Stimulated activated CD4-positive, alpha-beta T cell treated with anti-CD3 and anti-CD28 coated beads, TNF-alpha, amount 100 ng/mL, for 24 hours (primary cell): ENCODE results near the gene PCDHGA10.
"Not testable (repeated sequence)": the region's sequence is repeated elsewhere in the genome, so short reads cannot be mapped to it uniquely, and the experiment has no call there.

Experiments
- DNase-seq, 3 experiments: peaks; one replicate each; pipeline ENCODE4 v3.0.0-alpha.2; 2020; ENCODE audit warnings: low read depth in 3 of 3

The PCDHGA10 gene

DNA sequence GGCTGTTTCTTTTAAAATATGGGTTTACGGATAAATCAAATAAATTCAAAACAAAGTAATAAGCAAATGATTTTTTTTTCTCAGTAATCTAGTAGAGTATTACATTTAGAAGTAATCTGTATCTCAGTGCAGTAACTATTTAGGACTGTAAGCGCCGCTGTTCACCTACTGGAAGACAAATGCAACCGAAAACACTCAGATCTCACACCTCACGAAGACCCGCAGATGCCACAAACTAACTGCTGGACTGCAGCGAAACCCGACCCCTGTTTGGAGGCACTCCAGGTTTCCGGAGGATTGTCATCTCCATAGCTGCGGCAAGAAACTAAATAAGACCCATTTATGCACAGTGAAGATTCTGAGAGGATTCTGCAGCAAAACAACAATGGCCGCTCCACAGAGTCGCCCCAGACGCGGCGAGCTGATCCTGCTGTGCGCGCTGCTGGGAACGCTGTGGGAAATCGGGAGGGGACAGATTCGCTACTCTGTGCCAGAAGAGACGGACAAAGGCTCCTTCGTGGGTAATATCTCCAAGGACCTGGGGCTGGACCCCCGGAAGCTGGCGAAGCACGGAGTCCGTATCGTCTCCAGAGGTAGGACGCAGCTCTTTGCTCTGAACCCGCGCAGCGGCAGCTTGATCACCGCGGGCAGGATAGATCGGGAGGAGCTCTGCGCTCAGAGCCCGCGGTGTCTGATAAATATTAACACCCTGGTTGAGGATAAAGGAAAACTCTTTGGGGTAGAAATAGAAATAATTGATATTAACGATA is 20.2 kb upstream of the PCDHGA10 start, which contains the start of gene PCDHGA8:
Gene PCDHGA8, plus strand, starts transcription at position 205 of the 770 bp plus-strand sequence. Its CDS starts 181 bp downstream, at position 386.
- no peak for DNase-seq

DNA sequence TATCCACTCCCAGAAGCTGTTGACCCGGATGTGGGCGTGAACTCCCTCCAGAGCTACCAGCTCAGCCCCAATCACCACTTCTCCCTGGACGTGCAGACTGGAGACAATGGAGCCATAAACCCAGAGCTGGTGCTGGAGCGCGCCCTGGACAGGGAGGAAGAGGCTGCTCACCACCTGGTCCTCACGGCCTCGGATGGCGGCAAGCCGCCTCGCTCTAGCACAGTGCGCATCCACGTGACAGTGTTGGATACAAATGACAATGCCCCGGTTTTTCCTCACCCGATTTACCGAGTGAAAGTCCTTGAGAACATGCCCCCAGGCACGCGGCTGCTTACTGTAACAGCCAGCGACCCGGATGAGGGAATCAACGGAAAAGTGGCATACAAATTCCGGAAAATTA is 19.5 kb upstream of the PCDHGA10 start:
- DNase-seq = no peak

DNA sequence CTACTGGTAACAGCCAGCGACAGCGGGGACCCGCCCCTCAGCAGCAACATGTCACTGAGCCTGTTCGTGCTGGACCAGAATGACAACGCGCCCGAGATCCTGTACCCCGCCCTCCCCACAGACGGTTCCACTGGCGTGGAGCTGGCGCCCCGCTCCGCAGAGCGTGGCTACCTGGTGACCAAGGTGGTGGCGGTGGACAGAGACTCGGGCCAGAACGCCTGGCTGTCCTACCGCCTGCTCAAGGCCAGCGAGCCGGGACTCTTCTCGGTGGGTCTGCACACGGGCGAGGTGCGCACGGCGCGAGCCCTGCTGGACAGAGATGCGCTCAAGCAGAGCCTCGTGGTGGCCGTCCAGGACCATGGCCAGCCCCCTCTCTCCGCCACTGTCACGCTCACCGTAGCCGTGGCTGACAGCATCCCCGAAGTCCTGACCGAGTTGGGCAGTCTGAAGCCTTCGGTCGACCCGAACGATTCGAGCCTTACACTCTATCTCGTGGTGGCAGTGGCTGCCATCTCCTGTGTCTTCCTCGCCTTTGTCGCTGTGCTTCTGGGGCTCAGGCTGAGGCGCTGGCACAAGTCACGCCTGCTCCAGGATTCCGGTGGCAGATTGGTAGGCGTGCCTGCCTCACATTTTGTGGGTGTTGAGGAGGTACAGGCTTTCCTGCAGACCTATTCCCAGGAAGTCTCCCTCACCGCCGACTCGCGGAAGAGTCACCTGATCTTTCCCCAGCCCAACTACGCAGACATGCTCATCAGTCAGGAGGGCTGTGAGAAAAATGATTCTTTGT is 18.2 kb upstream of the PCDHGA10 start:
- not testable (repeated sequence) for DNase-seq

DNA sequence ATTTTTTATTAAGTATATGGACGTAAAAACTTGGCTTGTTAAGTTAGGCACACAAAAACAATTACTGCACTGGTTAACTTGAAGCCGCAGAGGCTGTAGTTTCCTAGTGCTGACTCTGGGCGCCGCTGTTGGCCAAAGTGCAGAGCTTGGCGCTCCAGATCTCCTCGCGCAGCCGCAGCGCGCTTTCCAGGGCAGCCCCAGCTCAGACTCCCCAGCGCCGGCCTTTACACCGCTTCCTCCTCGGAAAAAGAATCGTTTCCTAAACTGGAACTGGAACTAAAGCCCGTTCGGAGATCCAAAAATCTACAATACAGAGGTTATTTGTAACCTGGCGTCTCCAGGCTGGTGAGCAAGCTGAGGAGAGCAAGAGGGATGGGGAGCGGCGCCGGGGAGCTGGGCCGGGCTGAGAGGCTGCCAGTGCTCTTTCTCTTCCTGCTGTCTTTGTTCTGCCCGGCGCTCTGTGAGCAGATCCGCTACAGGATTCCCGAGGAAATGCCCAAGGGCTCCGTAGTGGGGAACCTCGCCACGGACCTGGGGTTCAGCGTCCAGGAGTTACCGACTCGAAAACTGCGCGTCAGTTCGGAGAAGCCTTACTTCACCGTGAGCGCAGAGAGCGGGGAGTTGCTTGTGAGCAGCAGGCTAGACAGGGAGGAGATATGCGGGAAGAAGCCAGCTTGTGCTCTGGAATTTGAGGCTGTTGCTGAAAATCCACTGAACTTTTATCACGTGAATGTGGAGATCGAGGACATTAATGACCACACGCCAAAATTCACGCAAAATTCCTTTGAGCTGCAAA is 14.8 kb upstream of the PCDHGA10 start, which contains the start of gene PCDHGB5:
Gene PCDHGB5, plus strand, starts transcription at position 192 of the 796 bp plus-strand sequence. Its CDS starts 181 bp downstream, at position 373.
- peak in 1 of 3 experiments; percentile 44 for DNase-seq

- no peak for DNase-seq
Measured at GRCh38 chr5:141398608-141399007, 14.2 kb upstream of the PCDHGA10 start.

DNA sequence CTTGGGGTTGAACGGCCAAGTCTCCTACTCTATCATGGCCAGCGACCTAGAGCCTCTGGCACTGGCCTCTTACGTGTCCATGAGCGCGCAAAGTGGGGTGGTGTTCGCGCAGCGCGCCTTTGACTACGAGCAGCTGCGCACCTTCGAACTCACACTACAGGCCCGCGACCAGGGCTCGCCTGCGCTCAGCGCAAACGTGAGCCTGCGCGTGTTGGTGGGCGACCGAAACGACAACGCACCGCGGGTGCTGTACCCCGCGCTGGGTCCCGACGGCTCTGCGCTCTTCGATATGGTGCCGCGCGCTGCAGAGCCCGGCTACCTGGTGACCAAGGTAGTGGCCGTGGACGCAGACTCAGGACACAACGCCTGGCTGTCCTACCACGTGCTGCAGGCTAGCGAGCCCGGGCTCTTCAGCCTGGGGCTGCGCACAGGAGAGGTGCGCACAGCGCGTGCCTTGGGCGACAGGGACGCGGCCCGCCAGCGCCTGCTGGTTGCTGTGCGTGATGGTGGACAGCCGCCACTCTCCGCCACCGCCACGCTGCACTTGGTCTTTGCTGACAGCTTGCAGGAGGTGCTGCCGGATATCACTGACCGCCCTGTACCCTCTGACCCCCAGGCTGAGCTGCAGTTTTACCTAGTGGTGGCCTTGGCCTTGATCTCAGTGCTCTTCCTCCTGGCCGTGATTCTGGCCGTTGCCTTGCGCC is 13.1 kb upstream of the PCDHGA10 start:
- no peak for DNase-seq

DNA sequence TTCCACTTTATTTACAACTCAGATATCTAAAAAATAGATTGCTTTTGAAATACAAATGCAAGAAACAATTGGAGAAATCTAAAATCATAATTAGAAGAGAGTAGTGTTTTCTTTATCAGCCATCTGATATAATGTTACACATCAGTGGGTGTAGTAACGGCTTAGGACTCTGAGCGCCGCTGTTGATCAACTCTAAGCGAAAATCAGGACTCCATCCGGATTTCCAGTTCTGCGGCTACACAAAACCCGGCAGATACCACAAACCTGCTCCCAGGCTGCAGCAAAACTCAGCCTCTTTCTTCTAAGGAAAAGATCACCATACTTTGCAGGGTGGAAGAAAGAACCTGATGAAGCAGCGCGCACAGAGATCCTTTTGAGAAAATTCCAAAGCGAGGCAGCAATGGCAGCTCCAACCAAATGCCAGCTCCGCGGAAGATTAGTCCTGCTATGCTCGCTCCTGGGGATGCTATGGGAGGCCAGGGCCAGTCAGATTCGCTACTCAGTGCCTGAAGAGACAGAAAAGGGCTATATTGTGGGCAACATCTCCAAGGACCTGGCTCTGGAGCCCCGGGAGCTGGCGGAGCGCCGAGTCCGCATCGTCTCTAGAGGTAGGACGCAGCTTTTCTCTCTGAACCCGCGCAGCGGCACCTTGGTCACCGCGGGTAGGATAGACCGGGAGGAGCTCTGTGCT is 10.1 kb upstream of the PCDHGA10 start, which contains the start of gene PCDHGA9:
Gene PCDHGA9, plus strand, starts transcription at position 226 of the 691 bp plus-strand sequence. Its CDS starts 175 bp downstream, at position 401.
- DNase-seq = no peak

- no peak for DNase-seq
Measured at GRCh38 chr5:141403387-141403786, 9.4 kb upstream of the PCDHGA10 start.

DNA sequence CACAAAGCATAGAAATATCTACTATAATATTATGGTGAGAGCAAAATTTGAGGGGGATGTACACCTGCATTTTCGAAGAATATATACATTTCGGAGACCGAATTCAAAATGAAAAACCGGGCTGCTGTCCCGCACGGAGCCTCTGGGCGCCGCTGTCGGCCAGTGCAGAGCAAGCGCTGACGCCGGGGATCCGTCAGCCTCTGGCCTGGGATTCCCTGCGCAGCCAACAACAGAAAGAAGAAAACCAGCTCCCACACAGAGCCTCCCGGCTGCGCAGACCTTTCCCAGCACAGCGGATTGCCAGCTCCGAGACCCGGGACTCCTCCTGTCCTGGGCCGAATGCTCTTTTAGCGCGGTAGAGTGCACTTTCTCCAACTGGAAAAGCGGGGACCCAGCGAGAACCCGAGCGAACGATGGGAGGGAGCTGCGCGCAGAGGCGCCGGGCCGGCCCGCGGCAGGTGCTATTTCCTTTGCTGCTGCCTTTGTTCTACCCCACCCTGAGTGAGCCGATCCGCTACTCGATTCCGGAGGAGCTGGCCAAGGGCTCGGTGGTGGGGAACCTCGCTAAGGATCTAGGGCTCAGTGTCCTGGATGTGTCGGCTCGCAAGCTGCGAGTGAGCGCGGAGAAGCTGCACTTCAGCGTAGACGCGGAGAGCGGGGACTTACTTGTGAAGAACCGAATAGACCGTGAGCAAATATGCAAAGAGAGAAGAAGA is 4.8 kb upstream of the PCDHGA10 start, which contains the start of gene PCDHGB6:
Gene PCDHGB6, plus strand, starts transcription at position 232 of the 716 bp plus-strand sequence. Its CDS starts 182 bp downstream, at position 414.
- peak in 1 of 3 experiments; percentile 39 for DNase-seq

DNA sequence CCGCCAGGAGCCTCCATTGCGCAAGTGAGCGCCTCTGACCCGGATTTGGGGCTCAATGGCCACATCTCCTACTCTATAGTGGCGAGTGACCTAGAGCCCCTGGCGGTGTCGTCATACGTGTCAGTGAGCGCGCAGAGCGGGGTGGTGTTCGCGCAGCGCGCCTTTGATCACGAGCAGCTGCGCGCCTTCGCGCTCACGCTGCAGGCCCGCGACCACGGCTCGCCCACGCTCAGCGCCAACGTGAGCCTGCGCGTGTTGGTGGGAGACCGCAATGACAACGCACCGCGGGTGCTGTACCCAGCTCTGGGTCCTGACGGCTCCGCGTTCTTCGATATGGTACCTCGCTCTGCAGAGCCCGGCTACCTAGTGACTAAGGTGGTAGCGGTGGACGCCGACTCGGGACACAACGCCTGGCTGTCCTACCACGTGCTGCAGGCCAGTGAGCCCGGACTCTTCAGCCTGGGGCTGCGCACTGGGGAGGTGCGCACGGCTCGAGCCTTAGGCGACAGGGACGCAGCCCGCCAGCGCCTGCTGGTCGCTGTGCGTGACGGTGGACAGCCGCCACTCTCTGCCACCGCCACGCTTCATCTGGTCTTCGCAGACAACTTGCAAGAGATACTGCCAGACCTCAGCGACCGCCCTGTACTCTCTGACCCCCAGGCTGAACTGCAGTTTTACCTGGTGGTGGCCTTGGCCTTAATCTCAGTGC is 3.0 kb upstream of the PCDHGA10 start:
- DNase-seq = no peak

- DNase-seq = no peak
Measured at GRCh38 chr5:141411575-141411974, 1.2 kb upstream of the PCDHGA10 start.

- DNase-seq = no peak
Measured at GRCh38 chr5:141413540-141414069, 818 bp downstream of the PCDHGA10 start.

- not testable (repeated sequence) for DNase-seq
Measured at GRCh38 chr5:141414548-141415274, 1.9 kb downstream of the PCDHGA10 start.

DNA sequence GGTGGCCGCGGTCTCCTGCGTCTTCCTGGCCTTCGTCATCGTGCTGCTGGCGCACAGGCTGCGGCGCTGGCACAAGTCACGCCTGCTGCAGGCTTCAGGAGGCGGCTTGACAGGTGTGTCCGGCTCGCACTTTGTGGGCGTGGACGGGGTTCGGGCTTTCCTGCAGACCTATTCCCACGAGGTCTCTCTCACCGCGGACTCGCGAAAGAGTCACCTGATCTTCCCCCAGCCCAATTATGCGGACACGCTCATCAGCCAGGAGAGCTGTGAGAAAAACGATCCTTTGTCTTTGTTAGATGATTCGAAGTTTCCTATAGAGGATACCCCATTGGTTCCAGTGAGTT is 2.5 kb downstream of the PCDHGA10 start:
- DNase-seq = not testable (repeated sequence)

DNA sequence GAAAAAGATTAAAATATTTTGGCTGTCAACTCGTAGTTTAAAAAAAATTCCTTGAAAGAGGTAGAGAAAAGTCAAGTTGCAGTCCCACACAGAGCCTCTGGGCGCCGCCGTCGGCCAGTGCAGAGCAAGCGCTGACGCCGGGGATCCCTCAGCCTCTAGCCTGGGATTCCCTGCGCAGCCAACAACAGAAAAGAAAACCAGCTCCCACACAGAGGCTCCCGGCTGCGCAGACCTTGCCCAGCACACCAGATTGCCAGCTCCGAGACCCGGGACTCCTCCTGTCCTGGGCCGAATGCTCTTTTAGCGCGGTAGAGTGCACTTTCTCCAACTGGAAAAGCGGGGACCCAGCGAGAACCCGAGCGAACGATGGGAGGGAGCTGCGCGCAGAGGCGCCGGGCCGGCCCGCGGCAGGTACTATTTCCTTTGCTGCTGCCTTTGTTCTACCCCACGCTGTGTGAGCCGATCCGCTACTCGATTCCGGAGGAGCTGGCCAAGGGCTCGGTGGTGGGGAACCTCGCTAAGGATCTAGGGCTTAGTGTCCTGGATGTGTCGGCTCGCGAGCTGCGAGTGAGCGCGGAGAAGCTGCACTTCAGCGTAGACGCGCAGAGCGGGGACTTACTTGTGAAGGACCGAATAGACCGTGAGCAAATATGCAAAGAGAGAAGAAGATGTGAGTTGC is 4.8 kb downstream of the PCDHGA10 start, which contains the start of gene PCDHGB7:
Gene PCDHGB7, plus strand, starts transcription at position 184 of the 679 bp plus-strand sequence. Its CDS starts 183 bp downstream, at position 367.
- DNase-seq = peak in 1 of 3 experiments; percentile 58

DNA sequence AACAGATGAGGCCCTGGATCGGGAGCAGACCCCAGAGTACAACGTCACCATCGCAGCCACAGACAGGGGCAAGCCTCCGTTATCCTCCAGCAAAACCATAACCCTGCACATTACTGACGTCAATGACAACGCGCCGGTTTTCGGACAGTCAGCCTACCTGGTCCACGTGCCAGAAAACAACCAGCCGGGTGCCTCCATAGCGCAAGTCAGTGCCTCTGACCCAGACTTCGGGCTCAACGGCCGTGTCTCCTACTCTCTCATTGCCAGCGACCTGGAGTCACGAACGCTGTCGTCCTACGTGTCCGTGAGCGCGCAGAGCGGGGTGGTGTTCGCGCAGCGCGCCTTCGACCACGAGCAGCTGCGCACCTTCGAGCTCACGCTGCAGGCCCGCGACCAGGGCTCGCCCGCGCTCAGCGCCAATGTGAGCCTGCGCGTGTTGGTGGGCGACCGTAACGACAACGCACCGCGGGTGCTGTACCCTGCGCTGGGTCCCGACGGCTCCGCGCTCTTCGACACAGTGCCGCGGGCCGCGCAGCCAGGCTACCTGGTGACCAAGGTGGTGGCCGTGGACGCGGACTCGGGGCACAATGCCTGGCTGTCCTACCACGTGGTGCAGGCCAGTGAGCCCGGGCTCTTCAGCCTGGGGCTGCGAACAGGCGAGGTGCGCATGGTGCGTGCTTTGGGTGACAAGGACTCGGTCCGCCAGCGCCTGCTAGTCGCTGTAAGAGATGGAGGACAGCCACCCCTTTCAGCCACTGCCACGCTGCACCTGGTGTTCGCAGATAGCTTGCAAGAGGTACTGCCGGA is 6.5 kb downstream of the PCDHGA10 start:
- no peak for DNase-seq
